Iris pigment epithelial cell (primary cell): ENCODE data around the gene CEP43.

Experiments
- DNase-seq: peaks from one replicate; pipeline ENCODE4 v3.0.0-alpha.2; 2011; ENCODE audit warnings: low read depth

The CEP43 gene

GRCh38 chr6:166966268-166966667, 32.9 kb upstream of the CEP43 start:
- DNase-seq = no peak

- no peak for DNase-seq
Observed at GRCh38 chr6:166969390-166970002, 29.7 kb upstream of the CEP43 start.

GRCh38 chr6:166970091-166970490, 29.1 kb upstream of the CEP43 start:
- DNase-seq = no peak

- DNase-seq = no peak
Observed at GRCh38 chr6:166970776-166971175, 28.4 kb upstream of the CEP43 start.

GRCh38 chr6:166971271-166971670, 27.9 kb upstream of the CEP43 start:
- no peak for DNase-seq

- no peak for DNase-seq
Observed at GRCh38 chr6:166972101-166972500, 27.1 kb upstream of the CEP43 start.

GRCh38 chr6:166976636-166977035, 22.6 kb upstream of the CEP43 start:
- no peak for DNase-seq

GRCh38 chr6:166977621-166978525, 21.3 kb upstream of the CEP43 start:
- peak; percentile 43 for DNase-seq

- no peak for DNase-seq
Observed at GRCh38 chr6:166980738-166981137, 18.5 kb upstream of the CEP43 start.

GRCh38 chr6:166987448-166987847, 11.7 kb upstream of the CEP43 start:
- no peak for DNase-seq

- no peak for DNase-seq
Observed at GRCh38 chr6:166987930-166988329, 11.3 kb upstream of the CEP43 start.

GRCh38 chr6:166988674-166989201, 10.5 kb upstream of the CEP43 start:
- DNase-seq = no peak

GRCh38 chr6:166989427-166990032, 9.7 kb upstream of the CEP43 start:
- peak; percentile 52 for DNase-seq

GRCh38 chr6:166996406-166996805, 2.8 kb upstream of the CEP43 start:
- peak; percentile 94 for DNase-seq

GRCh38 chr6:166997348-166997747, 1.8 kb upstream of the CEP43 start:
- no peak for DNase-seq

GRCh38 chr6:166997768-166998255, 1.4 kb upstream of the CEP43 start:
- DNase-seq = peak; percentile 81

- DNase-seq = peak; percentile 34
Observed at GRCh38 chr6:166998256-166999144, 697 bp upstream of the CEP43 start.

GRCh38 chr6:166999884-167000253, 672 bp downstream of the CEP43 start:
- DNase-seq = no peak

GRCh38 chr6:167000759-167001158, 1.6 kb downstream of the CEP43 start:
- no peak for DNase-seq

- peak; percentile 8 for DNase-seq
Observed at GRCh38 chr6:167005350-167006159, 6.4 kb downstream of the CEP43 start.

GRCh38 chr6:167007985-167008384, 8.8 kb downstream of the CEP43 start:
- no peak for DNase-seq
